Raji (cell line): Measurements from ENCODE around the gene LGALS3BP.

Experiments
- POLR2A ChIP-seq: IDR thresholded peaks from 2 replicates; pipeline ENCODE4 v1.6.1; 2011; ENCODE audit warnings: low read depth, low read length, control low read depth; ENCODE audit not compliant: insufficient read depth

The LGALS3BP gene

DNA sequence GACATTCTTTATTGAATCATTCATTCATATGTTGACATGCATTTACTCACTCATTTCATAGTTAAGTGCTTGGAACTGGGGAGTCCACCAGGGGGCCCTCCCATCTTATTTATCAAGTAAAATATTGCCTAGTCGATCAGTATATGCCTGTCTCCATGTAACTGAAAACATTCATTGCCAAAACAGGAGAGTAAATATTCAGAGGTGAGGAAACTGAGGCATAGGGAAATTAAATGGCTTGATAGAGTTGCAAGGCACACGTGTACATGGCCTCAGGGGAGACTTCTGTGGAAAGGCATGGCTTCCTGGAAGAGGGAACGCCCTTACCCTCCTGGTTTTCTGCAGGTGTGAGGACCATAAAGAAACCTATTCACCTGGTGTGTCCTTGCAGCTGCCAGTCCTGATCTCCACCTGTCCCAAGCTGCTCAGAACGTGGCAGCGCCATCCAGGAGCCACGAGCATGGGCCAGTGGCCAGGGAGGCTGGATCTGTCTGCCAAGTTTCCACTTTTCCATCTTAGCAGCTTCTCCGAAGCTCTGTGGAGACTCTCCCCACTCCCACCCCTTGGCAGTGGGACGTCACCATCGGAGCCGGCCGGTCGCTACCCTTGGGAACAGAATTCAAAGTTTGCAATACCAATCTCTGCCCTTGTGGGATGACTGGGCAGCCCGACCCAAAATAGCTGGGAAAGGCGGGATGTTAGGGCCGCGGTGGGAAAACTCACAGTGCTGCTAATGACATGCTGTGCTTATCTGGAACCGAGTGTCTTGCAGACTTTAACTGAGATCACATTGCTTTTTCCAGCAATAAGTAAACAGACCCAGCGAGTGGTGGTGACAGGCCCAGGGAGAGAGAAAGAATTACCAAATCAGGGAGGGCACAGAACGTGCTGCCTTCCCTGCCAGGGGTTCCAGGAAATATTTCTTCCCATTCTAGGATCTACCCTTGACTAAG, 40.2 kb upstream of the LGALS3BP start:
- TF ChIP-seq POLR2A, result no peak

DNA sequence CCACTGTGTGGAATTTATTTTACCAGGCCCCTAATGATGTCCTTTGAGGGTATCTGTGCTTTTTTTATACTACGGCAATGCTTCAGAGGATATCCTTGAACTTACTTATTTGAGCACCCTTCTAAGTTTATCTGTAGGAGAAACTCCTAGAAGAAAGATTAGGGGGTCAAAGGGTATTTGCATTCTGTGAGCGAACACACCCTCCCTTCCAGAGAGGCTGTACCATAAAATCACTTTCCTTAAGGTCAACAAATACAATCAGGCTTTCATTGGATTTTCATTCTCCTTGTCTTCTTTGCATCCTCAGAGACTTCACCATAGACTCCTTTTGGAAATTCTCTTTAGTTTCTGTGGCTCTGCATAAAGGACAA, 39.5 kb upstream of the LGALS3BP start:
- TF ChIP-seq POLR2A, result no peak

DNA sequence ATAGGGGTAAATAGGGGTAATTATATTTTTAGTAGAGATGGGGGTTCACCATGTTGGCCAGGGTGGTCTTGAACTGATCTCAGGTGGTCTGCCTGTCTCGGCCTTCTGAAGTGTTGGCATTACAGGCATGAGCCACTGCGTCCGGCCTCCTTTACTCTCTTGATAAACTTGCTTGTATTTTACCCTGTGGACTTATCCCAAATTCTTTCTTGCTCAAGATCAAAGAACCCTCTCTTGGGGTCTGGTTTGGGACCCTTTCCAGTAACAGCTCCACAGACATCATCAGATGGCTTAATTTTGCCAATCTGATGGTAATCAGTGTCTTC, 38.6 kb upstream of the LGALS3BP start:
- TF ChIP-seq POLR2A, result no peak

DNA sequence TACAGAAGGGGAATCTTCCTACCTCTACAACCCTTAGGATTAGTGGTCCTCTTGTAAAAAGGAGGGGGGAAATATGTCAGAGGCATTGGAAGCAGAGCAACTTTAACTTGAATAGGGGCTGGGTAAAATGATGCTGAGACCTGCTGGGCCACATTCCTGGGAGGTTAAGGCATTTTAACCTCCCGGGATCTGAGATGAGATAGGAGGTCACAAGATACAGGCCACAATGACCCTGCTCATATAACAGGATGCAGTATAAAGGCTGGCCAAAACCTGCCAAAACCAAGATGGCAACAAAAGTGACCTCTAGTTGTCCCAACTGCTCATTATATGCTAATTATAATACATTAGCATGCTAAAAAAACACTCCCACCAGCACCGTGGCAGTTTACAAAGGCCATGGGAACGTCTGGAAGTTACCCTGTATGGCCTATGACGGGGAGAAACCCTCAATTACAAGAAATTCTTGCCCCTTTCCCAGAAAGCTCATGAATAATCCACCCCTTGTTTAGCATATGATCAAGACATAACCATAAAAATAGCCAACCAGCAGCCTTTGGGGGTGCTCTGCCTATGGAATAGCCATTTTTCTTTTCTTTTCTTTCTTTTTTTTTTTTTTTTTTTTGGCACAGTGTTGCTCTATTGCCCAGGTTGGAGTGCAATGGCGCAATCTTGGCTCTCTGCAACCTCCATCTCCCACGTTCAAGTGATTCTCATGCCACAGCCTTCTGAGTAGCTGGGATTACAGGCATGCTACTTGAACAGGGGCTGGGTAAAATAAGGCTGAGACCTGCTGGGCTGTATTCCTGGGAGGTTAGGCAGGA, 38.0 kb upstream of the LGALS3BP start:
- no peak for TF ChIP-seq POLR2A

DNA sequence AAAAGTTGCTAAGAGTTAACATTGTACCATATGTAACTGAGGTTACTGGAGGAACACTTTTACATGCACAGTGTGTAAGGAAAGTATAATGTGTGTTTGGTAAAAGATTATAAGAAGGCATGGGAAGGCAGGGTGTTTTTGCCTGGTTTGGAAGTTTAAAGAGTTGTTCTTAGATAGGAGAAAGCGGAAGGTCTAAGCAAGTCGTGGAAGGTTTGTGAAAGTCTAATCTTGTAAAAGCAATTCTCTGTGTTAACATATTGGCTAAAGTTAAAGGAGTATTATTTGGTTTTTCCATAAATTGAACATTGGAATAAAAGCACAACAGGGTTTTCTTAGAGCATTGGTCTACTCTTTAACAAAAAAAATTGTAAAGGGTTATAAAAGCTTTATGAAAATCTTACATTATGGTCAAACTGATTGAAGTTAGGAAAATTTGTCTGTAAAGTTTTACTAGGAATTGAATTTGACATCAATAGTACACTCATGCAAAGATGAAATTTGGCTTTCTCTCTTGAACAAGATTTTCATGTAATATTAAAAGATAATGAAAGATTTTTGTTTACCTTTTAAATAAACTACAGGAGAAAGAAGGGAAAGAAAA, 34.5 kb upstream of the LGALS3BP start:
- TF ChIP-seq POLR2A, result no peak

DNA sequence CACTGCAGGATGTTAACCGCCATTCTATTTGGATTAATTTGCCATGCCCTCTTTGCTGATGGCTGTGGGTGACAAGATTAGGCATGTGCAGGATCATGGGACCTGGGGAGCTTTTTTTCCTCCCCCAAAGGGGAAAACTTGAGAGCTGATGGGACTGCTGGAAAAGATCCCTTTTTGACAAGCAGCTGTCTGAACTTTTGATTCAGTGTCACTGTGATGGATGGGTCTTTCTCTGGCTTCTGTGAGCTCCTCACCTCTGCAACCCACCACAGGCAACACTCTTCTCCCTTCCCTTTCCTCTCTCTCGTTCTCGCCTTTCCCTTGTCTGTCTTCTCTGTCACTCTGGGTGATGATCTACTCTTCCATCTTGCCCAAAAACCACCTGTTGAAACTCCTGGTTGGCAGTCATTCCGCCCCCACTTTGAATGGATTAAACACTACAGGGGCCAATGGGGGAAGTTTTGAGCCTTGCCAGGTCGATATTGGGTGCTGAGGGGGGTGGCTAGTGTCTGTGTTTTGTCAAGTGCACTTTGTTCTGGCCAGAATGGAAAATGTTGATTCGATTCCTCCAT, 32.9 kb upstream of the LGALS3BP start:
- no peak for TF ChIP-seq POLR2A

DNA sequence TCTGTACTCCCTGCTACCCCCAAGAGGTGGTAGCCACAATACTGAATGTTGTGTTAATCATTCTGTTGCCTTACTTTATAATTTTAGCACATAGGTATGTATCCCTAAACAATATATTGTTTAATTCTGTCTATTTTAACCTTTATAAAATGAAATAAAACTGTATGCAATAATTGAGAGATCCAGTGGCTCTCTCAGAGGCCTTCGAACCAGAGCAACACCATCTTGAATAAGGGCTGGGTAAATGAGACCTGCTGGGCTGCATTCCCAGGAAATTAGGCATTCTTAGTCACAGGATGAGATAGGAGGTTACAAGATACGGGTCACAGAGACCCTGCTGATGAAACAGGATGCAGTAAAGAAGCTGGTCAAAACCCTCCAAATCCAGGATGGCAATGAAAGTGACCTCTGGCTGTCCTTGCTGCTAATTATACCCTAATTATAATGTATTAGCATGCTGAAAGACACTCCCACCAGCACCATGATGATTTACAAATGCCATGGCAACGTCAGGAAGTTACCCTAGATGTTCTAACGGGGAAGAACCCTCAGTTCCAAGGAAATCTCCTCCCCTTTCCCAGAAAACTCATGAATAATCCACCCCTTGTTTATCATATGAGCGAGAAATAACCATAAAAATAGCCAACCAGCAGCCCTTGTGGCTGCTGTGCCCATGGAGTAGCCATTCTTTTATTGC, 31.9 kb upstream of the LGALS3BP start:
- no peak for TF ChIP-seq POLR2A

DNA sequence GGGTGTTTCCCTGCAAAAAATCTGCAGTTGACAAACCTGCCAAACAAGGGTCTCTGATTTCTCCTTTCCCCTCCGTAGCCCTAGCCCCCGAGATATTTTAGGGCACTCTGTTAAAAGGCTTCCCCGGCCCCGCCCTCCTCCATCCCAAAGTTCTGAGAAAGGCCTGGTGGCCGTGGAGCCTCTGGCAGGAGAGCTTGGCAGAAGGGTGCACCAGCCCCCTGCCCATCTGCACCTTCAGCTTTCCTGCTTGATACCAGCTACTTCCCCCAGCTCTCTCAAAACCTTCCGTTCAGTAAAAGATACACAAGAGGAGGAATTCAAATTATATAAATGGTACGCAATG, 30.6 kb upstream of the LGALS3BP start:
- TF ChIP-seq POLR2A, result no peak

DNA sequence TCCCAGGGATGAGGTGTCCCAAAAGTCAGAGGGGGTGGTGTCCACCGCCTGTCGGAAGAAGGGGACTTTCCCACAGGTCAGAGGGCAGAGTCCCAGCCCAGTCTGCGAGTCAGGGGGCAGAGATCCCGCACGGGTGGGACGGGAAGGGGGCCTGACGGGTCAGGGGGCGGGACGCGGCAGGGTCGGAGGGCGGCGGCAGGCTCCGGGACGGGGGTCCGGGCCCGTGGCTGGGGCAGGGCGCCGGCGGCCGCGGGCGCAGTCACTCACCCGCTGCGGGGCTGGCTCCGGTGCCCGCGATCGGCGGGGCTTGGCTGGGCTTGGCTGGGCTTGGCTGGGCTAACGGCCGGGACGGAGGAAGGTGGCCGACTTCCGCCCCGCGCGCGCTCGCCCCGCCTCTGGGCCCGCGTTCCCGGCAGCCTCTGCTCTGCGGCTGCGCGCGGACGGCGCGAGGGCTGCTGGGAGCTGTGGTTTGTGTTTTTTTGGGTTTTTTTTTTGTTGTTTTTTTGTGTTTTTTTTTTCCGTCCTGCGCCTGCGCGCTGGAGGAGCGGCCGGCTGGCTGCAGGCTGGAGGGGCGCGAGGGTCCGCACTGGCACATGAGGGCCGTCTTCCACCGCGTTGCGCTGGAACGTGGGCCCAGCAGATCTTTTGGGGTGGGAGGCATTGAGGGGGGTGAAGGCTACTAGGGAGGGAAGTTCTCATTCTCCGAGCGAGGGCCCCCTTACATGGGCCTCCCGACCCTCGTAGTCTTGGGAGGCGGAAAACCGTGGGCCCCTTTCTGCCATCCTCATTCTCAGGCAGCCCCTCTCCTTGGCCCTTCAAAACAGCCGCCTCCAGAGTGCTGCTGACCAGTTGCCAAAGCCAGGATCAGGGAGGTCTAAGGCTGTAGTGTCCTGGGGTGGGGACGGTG, 29.9 kb upstream of the LGALS3BP start, which contains the start of gene CANT1:
CANT1 (minus strand) TSS at position 368 of the 907 bp plus-strand sequence. CDS start 12,142 bp downstream, outside the sequence.
- peak; percentile 72 for TF ChIP-seq POLR2A

DNA sequence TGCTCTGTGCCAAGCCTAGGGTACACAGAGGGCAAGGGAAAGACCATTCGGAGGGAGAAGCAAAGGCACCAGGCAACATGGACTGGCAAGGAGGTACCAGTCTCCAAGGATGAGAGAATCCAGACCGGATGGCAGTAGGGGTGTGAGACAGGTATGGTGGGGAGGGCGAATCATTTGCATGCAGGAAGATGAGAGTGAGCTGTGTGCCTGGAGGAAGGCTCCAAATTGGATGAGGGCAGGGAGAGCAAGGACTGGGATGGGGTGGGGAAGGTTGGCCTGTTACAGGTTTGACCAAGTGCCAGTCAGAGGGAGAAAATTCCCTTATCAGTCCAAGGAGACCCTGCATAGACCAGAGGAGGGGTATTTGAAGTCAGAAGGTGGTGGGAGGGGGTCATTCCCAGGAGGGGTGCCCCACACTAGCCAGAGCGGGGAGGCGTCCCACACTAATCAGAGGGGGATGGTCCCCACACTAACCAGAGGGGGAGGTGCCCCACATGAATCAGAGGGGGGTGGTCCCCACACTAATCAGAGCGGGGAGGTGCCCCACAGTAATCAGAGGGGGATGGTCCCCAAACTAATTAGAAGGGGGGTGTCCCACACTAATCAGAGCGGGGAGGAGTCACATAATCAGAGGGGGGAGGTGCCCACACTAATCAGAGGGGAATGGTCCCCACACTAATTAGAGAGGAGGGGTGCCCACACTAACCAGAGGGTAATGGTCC, 29.1 kb upstream of the LGALS3BP start:
- no peak for TF ChIP-seq POLR2A

DNA sequence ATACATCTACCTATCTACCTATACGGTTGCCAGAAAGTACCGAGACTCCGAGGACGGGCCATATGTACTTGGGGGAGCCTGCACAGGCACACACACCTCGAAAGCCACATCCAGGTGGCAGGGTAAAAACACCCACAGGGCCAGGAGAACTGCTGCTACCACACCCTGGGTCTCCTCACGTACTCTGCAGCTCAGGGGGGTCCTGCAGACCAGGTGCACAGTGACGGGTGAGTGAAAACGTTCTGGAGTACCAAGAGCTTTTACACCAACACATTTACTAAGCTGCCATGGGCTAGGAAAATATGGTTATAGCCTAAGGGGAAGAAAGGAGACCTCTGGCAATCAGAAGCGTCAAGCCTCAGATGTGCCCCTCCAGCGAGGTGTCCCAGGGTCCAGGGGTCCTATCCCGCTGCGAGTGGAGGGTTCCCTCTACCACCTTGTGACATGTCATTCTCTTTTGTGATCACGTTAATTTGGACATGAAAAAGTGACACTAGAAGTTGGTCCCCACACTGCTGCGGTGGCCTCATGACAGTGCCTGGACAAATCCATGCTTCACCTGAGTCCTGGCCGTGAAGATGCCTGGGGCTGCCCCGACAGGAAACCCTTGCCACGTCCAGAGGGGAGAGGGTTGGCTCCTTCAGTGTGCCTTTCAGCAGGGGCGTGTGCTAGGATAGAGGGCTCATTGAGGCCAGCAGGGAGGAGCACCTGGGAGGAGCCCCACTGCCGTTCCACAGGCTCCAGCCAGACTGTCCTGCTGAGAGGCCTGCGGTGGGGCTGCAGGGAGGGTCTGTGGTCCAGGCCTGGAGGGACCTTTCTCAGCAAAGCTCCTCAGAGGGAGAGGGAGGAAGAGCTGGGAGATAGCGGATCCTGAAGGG, 28.0 kb upstream of the LGALS3BP start:
- TF ChIP-seq POLR2A, result no peak

DNA sequence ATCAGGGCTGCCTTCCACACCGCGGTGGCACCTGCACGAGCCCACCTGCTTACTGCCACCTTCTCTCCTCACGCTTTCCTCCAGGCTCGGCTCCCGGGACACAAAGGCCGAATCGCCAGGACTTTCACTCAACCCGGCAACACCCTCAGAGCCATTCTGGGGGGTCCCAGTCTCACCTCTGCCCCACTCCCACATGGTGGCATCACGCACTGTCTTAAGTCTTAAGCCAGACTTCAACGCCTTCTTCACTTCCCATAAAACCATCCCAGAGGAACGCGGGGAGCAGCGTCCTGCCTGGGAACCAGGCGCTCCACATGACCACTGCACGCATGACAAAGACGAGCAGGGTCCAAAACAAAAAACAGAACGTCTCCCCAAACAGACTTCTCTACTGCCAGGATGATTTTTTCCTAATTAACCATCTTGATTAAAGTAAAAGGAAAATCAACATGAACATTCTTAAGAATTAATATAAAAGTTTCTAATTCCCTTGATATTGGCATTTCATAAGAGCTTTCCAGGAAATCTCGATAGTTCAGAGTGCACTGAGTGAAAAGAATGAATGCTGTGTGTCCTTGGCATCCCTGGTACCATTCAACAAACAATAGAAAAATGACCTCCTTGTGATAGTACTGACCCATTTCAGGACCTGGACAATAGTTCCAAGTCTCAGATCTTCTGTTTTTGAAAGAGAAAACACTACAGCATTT, 27.2 kb upstream of the LGALS3BP start:
- no peak for TF ChIP-seq POLR2A
